OCI-LY1 (cell line): ENCODE data around the gene SLC43A3.

Experiments
- H2AFZ ChIP-seq: fragments of 200-600 bp; sonication (generic), shearing (Covaris generic); 2 replicates; pipeline ENCODE4 v1.6.0; 2014; ENCODE audit warnings: antibody characterized with exemption, mild to moderate bottlenecking, low read length
- H3F3A ChIP-seq: fragments of 200-600 bp; sonication (generic), shearing (Covaris generic); 2 replicates; pipeline ENCODE4 v1.6.0; 2014; ENCODE audit warnings: mild to moderate bottlenecking, antibody characterized with exemption, low read length, moderate library complexity; ENCODE audit not compliant: insufficient read depth
- H3K27ac ChIP-seq: fragments of 200-600 bp; sonication (generic); 2 replicates; pipeline ENCODE4 v1.5.1; 2014; ENCODE audit warnings: low read length, mixed run types, mild to moderate bottlenecking, low read depth; ENCODE audit not compliant: poor library complexity, severe bottlenecking
- H3K27me3 ChIP-seq: fragments of 200-600 bp; sonication (generic); 2 replicates; pipeline ENCODE4 v1.6.0; 2014; ENCODE audit warnings: antibody characterized with exemption, mild to moderate bottlenecking, low read length, moderate library complexity; ENCODE audit not compliant: insufficient read depth
- H3K36me3 ChIP-seq: fragments of 200-600 bp; sonication (generic); 2 replicates; pipeline ENCODE4 v1.6.1; 2014; ENCODE audit warnings: mild to moderate bottlenecking, antibody characterized with exemption, low read length, moderate library complexity, mixed read lengths; ENCODE audit not compliant: insufficient read depth
- H3K4me1 ChIP-seq: fragments of 200-600 bp; sonication (generic); 2 replicates; pipeline ENCODE4 v1.5.1; 2014; ENCODE audit warnings: mild to moderate bottlenecking, low read length, moderate library complexity; ENCODE audit not compliant: insufficient read depth, severe bottlenecking
- H3K4me2 ChIP-seq: fragments of 200-600 bp; sonication (generic), shearing (Covaris generic); 2 replicates; pipeline ENCODE4 v1.6.1; 2014; ENCODE audit warnings: low read length
- H3K4me3 ChIP-seq: fragments of 200-600 bp; sonication (generic); 2 replicates; pipeline ENCODE4 v1.5.1; 2014; ENCODE audit warnings: low read length, low read depth, mild to moderate bottlenecking, mixed read lengths; ENCODE audit not compliant: poor library complexity, severe bottlenecking
- H3K79me2 ChIP-seq: fragments of 200-600 bp; shearing (Covaris generic); 2 replicates; pipeline ENCODE4 v1.6.1; 2016; ENCODE audit warnings: mixed run types, low read length, mixed read lengths; ENCODE audit not compliant: insufficient read depth
- H3K9ac ChIP-seq: fragments of 200-600 bp; sonication (generic), shearing (Covaris generic); 2 replicates; pipeline ENCODE4 v1.6.1; 2014; ENCODE audit warnings: mild to moderate bottlenecking, low read length, mixed read lengths
- H3K9me2 ChIP-seq: fragments of 200-600 bp; sonication (generic), shearing (Covaris generic); 2 replicates; pipeline ENCODE4 v1.6.1; 2014; ENCODE audit warnings: low read depth, mild to moderate bottlenecking, low read length, mixed read lengths
- H3K9me3 ChIP-seq: fragments of 200-600 bp; shearing (Covaris generic); 2 replicates; pipeline ENCODE4 v1.6.1; 2014; ENCODE audit warnings: low read length, mixed read lengths
- H4K20me1 ChIP-seq: fragments of 200-600 bp; sonication (generic), shearing (Covaris generic); 2 replicates; pipeline ENCODE4 v1.6.0; 2016; ENCODE audit warnings: mild to moderate bottlenecking, low read length; ENCODE audit not compliant: insufficient read depth
- EZH2 ChIP-seq: fragments of 200-600 bp; sonication (generic), shearing (Covaris generic); IDR thresholded peaks from 2 replicates; pipeline ENCODE4 v1.8.0; 2017; ENCODE audit warnings: borderline replicate concordance, mixed run types, mild to moderate bottlenecking, antibody characterized with exemption, low read length, moderate library complexity, mixed read lengths
- TF ChIP-seq, protein P1 (sequence below): fragments of 200-600 bp; sonication (generic), shearing (Covaris generic); IDR thresholded peaks from 2 replicates; pipeline ENCODE4 v1.5.1; 2017; ENCODE audit warnings: mild to moderate bottlenecking, antibody characterized with exemption, low read length, moderate library complexity, mixed read lengths

The SLC43A3 gene

DNA sequence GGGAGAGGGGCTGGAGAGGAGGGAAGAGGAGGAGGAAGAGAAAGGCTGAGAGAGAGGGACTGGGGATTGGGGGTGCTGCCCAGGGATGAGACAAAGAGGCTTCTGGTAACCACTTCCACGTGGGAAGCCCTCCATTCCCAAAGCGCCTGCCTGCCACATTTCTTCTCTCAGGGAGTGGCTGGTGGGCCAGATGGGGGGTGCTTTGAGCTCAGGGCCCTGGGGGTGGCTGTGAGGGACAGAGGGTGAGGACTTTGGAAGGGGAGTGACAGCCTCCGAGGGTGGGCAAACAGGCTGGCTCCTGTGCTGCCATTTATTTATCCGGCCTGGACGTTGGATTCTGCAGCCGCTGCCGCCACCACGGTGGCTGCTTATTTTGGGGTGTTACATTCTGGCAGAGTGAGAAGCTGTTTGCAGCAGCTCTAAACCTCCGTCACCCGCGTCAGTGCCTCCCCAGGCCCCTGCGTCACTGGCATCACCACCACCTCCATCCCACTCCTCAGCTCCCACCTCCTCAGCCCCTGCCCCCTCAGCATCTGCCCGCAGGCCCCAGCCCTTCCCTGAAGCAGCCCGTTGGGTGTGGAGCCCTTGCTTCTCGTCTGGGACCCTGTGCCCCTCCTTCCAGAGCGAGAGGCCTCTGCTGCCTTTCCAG, 35.0 kb upstream of the SLC43A3 start:
- peaks cover 35% of the 10 kb centered on the region for H3K4me1 ChIP-seq
- no peak overlapping the region for H3K9ac ChIP-seq
- no peaks in the 10 kb centered on the region for H4K20me1 ChIP-seq
- H3K9me2 ChIP-seq = no peaks in the 10 kb centered on the region
- no peaks in the 10 kb centered on the region for H3K9me3 ChIP-seq
- no peaks in the 10 kb centered on the region for H3K79me2 ChIP-seq
- TF ChIP-seq EZH2 = no peak
- TF ChIP-seq, protein P1, sequence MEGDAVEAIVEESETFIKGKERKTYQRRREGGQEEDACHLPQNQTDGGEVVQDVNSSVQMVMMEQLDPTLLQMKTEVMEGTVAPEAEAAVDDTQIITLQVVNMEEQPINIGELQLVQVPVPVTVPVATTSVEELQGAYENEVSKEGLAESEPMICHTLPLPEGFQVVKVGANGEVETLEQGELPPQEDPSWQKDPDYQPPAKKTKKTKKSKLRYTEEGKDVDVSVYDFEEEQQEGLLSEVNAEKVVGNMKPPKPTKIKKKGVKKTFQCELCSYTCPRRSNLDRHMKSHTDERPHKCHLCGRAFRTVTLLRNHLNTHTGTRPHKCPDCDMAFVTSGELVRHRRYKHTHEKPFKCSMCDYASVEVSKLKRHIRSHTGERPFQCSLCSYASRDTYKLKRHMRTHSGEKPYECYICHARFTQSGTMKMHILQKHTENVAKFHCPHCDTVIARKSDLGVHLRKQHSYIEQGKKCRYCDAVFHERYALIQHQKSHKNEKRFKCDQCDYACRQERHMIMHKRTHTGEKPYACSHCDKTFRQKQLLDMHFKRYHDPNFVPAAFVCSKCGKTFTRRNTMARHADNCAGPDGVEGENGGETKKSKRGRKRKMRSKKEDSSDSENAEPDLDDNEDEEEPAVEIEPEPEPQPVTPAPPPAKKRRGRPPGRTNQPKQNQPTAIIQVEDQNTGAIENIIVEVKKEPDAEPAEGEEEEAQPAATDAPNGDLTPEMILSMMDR = no peak
- H3F3A ChIP-seq = no peaks in the 10 kb centered on the region
- H3K36me3 ChIP-seq = no peaks in the 10 kb centered on the region
- no peak overlapping the region for H2AFZ ChIP-seq
- no peak overlapping the region for H3K4me2 ChIP-seq
- no peak overlapping the region for H3K27ac ChIP-seq
- no peak overlapping the region for H3K4me3 ChIP-seq
- H3K27me3 ChIP-seq = peaks cover 4% of the 10 kb centered on the region

DNA sequence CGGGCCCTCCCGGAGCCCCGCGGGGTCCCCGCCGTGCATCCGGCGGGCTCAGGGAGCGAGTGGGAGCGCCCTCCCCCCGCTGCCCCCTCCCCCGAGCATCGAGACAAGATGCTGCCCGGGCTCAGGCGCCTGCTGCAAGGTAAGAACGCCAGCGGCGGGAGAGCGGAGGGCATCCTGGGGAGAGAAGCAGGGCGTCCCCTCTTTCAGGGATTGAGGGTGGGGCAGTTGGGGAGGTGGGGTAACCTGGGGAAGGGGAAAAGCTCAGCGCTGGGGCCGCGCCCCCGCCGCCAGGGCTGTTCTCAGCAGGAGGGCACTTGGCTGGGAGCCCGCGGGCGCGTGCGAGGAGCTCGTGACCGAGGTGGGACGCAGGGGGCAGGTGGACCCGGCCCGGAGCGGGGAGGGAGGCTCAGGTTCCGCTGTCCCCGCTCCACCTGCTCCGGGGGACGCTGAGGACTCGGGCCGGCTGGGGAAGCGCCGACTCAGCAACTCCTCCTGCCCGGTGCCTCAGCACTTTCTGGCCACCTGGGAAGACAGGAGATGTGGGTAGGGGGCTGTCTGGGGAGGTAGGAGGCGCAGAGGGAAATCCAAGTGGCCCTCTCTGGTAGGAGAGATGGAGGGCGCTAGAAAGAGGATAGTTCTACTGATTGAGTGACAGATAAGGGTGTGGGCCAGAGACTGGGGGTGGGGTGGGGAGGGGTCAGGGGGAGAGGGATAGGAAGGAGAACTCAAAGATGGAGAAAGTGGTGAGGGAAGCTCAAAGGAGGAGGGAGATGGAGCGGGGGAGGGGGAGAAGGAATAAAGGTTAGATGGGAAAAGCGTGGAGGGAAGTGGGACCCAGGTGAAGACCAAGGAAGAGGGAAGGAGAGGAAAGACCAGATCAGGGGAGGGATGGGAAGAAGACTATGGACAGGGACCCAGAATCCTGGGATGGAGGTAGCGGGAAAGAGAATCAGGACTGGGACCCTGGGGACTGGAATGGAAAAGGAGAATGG, 34.1 kb upstream of the SLC43A3 start:
- Histone ChIP-seq H3K4me1 (peaks cover 35% of the 10 kb centered on the region), H3K79me2 (no peaks in the 10 kb centered on the region), H3K4me3 (peak overlapping the region; percentile 57), H3K4me2 (peak overlapping the region; percentile 59), H3K9me3 (no peaks in the 10 kb centered on the region), H3K9ac (no peak overlapping the region), H3K36me3 (no peaks in the 10 kb centered on the region), H3K27me3 (peaks cover 4% of the 10 kb centered on the region), H3K9me2 (no peaks in the 10 kb centered on the region), H2AFZ (no peak overlapping the region), H4K20me1 (no peaks in the 10 kb centered on the region), H3F3A (no peaks in the 10 kb centered on the region), H3K27ac (no peak overlapping the region)
- TF ChIP-seq EZH2 = no peak
- TF ChIP-seq, protein P1 = no peak

DNA sequence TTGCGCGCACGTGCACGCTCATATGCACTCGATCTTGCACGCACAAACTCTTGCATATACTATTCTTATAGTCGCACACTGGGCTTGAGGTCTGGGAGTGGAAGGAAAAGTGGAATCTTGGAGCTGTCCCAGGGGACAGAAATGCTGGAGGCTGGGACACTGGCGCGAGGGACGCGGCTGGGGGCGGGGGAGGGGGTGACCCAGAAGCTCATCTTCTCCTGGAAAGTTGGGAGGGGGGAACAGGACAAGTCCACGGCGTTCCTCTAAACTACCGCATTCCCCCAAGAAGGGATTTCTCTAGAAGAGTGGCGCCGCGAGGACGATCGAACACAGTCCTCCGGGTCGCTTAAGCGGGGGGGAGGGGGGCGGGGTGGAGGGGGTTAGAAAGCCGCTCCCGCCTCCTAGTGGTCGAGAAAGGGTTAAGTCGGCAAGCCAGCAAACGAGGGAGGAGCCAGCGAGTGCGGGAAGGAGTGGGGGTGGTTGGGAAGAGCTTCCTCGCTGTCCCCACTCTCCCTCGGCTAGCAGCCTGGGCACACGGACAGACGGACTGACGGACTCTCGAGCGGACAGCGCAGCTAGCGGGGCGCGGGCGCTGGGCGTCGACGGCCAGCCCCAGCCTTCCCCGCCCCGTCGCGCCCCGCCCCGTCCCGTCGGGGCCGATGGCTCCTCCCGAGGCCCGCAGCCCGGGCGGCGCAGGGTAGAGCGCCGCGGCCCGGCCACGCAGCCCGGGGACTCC, 33.3 kb upstream of the SLC43A3 start, which contains the start of gene RTN4RL2:
TSS of gene RTN4RL2 (plus strand) at position 507 of the 736 bp plus-strand sequence. CDS start 338 bp downstream, outside the sequence.
- H3K4me1 ChIP-seq = peaks cover 35% of the 10 kb centered on the region

More for the DNA sequence above, 33.3 kb upstream of the SLC43A3 start, which contains the start of gene RTN4RL2:
- Histone ChIP-seq H3K79me2 (no peaks in the 10 kb centered on the region), H2AFZ (no peak within 1 kb of the TSS), H3K36me3 (no peaks in the 10 kb centered on the region), H3K9me2 (no peaks in the 10 kb centered on the region), H3K27ac (no peak within 1 kb of the TSS), H3K4me2 (peak within 1 kb of the TSS; percentile 59), H4K20me1 (no peaks in the 10 kb centered on the region), H3K9ac (no peak within 1 kb of the TSS), H3K9me3 (no peaks in the 10 kb centered on the region), H3K4me3 (peak within 1 kb of the TSS; percentile 57), H3F3A (no peaks in the 10 kb centered on the region), H3K27me3 (peaks cover 4% of the 10 kb centered on the region)
- no peak for TF ChIP-seq EZH2
- TF ChIP-seq, protein P1 = peak; percentile 14
